GM18909 (cell line): ENCODE data around the gene GPATCH3.
"Not testable (repeated sequence)": the region's sequence is repeated elsewhere in the genome, so short reads cannot be mapped to it uniquely, and the experiment has no call there.

Experiments
- ATAC-seq: cut with Tn5 transposase; IDR thresholded peaks from one replicate; pipeline ENCODE4 v1.9.1; 2021; ENCODE audit warnings: mild to moderate bottlenecking; ENCODE audit not compliant: unreplicated experiment, poor library complexity

The GPATCH3 gene

GRCh38 chr1:26874896-26875295, 25.4 kb downstream of the GPATCH3 start:
- ATAC-seq = no peak

- not testable (repeated sequence) for ATAC-seq
Measured at GRCh38 chr1:26873097-26873496, 27.2 kb downstream of the GPATCH3 start.

GRCh38 chr1:26864610-26865480, 35.4 kb downstream of the GPATCH3 start:
- peak; percentile 92 for ATAC-seq

- ATAC-seq = no peak
Measured at GRCh38 chr1:26863685-26864077, 36.6 kb downstream of the GPATCH3 start.

GRCh38 chr1:26862781-26863684, 37.2 kb downstream of the GPATCH3 start, which contains the start of gene SFN:
TSS of gene SFN (plus strand) at chr1:26863149. CDS start at chr1:26863213, 64 bp downstream.
- no peak for ATAC-seq

GRCh38 chr1:26861889-26862378, 38.3 kb downstream of the GPATCH3 start:
- ATAC-seq = no peak

- ATAC-seq = no peak
Measured at GRCh38 chr1:26861286-26861701, 39.0 kb downstream of the GPATCH3 start.

GRCh38 chr1:26858891-26859640, 41.2 kb downstream of the GPATCH3 start:
- no peak for ATAC-seq

- no peak for ATAC-seq
Measured at GRCh38 chr1:26858160-26858559, 42.1 kb downstream of the GPATCH3 start.

- no peak for ATAC-seq
Measured at GRCh38 chr1:26857473-26858060, 42.7 kb downstream of the GPATCH3 start.

- ATAC-seq = no peak
Measured at GRCh38 chr1:26856604-26857469, 43.4 kb downstream of the GPATCH3 start.

GRCh38 chr1:26856181-26856580, 44.1 kb downstream of the GPATCH3 start:
- no peak for ATAC-seq

GRCh38 chr1:26855636-26856035, 44.6 kb downstream of the GPATCH3 start:
- no peak for ATAC-seq

- no peak for ATAC-seq
Measured at GRCh38 chr1:26854906-26855305, 45.4 kb downstream of the GPATCH3 start.

- no peak for ATAC-seq
Measured at GRCh38 chr1:26853600-26853999, 46.7 kb downstream of the GPATCH3 start.

GRCh38 chr1:26853156-26853555, 47.1 kb downstream of the GPATCH3 start:
- no peak for ATAC-seq

GRCh38 chr1:26852701-26853100, 47.6 kb downstream of the GPATCH3 start:
- ATAC-seq = no peak

GRCh38 chr1:26851106-26851684, 49.1 kb downstream of the GPATCH3 start:
- no peak for ATAC-seq
